Right kidney (tissue), 9 donors: ENCODE data around the gene OR51A7.
"Not testable (repeated sequence)": the region's sequence is repeated elsewhere in the genome, so short reads cannot be mapped to it uniquely, and the experiment has no call there.

Experiments
- DNase-seq: peaks from one replicate; pipeline ENCODE4 v3.0.0-alpha.2; 2016
- long read RNA-seq, 8 donors: transcript quantifications; one replicate each; lab custom pipeline, GENCODE V29; 2026

The OR51A7 gene
- long read RNA-seq, donor 1 = 0 reads
- long read RNA-seq, donor 2 = 0 reads
- long read RNA-seq, donor 3 = 0 reads
- long read RNA-seq, donor 4 = 0 reads
- long read RNA-seq, donor 5 = 0 reads
- long read RNA-seq, donor 6 = 0 reads
- long read RNA-seq, donor 7 = 0 reads
- long read RNA-seq, donor 8 = 0 reads

GRCh38 chr11:4903484-4903883, at the start of gene OR51A7:
OR51A7 (plus strand) TSS chr11:4903783; CDS start chr11:4907370, 3,587 bp downstream.
- DNase-seq = no peak

- DNase-seq = not testable (repeated sequence)
Measured at GRCh38 chr11:4854286-4854685, 49.3 kb upstream of the OR51A7 start.

- no peak for DNase-seq
Measured at GRCh38 chr11:4862447-4863236, 40.9 kb upstream of the OR51A7 start.

GRCh38 chr11:4863876-4864275, 39.7 kb upstream of the OR51A7 start:
- DNase-seq = no peak

GRCh38 chr11:4865855-4866254, 37.7 kb upstream of the OR51A7 start:
- DNase-seq = no peak

- no peak for DNase-seq
Measured at GRCh38 chr11:4881188-4881587, 22.4 kb upstream of the OR51A7 start.

GRCh38 chr11:4881860-4882500, 21.6 kb upstream of the OR51A7 start, which contains the start of gene OR51T1:
OR51T1 (plus strand) TSS chr11:4881900; CDS start chr11:4881900, 0 bp downstream.
- peak; percentile 3 for DNase-seq

- DNase-seq = peak; percentile 3
Measured at GRCh38 chr11:4882543-4882942, 21.0 kb upstream of the OR51A7 start.

- DNase-seq = no peak
Measured at GRCh38 chr11:4884361-4884760, 19.2 kb upstream of the OR51A7 start.

GRCh38 chr11:4886186-4886585, 17.4 kb upstream of the OR51A7 start:
- DNase-seq = no peak

- DNase-seq = no peak
Measured at GRCh38 chr11:4887591-4887990, 16.0 kb upstream of the OR51A7 start.

- no peak for DNase-seq
Measured at GRCh38 chr11:4890279-4890678, 13.3 kb upstream of the OR51A7 start.

- no peak for DNase-seq
Measured at GRCh38 chr11:4891996-4892640, 11.5 kb upstream of the OR51A7 start.

- DNase-seq = no peak
Measured at GRCh38 chr11:4916581-4916980, 13.0 kb downstream of the OR51A7 start.

GRCh38 chr11:4919250-4919649, 15.7 kb downstream of the OR51A7 start, which contains the start of gene OR51G2:
OR51G2 (minus strand) TSS chr11:4919350; CDS start chr11:4915663, 3,687 bp downstream.
- DNase-seq = no peak

- DNase-seq = no peak
Measured at GRCh38 chr11:4921796-4922195, 18.2 kb downstream of the OR51A7 start.

GRCh38 chr11:4922304-4922703, 18.7 kb downstream of the OR51A7 start:
- DNase-seq = no peak

- no peak for DNase-seq
Measured at GRCh38 chr11:4924239-4924638, 20.7 kb downstream of the OR51A7 start, which contains the start of gene OR51G1. OR51G1 (minus strand) TSS chr11:4924339; CDS start chr11:4924339, 0 bp downstream.

GRCh38 chr11:4926608-4927007, 23.0 kb downstream of the OR51A7 start:
- DNase-seq = no peak

GRCh38 chr11:4932751-4933150, 29.2 kb downstream of the OR51A7 start:
- DNase-seq = no peak

- DNase-seq = no peak
Measured at GRCh38 chr11:4936745-4937144, 33.2 kb downstream of the OR51A7 start.

GRCh38 chr11:4947505-4947904, 43.9 kb downstream of the OR51A7 start, which contains the start of gene OR51A4:
OR51A4 (minus strand) TSS chr11:4947605; CDS start chr11:4947100, 505 bp downstream.
- DNase-seq = no peak

- not testable (repeated sequence) for DNase-seq
Measured at GRCh38 chr11:4955613-4956012, 52.0 kb downstream of the OR51A7 start, which contains the start of gene OR51A2. OR51A2 (minus strand) TSS chr11:4955713; CDS start chr11:4955713, 0 bp downstream.
